Activated T-cell treated with anti-CD3 and anti-CD28 coated beads for 1 hour (primary cell): ENCODE data around the gene PLCL2.

Experiments
- DNase-seq: peaks from one replicate; pipeline ENCODE4 v3.0.0-alpha.2; 2020; ENCODE audit warnings: low read depth

Gene PLCL2

GRCh38 chr3:17044855-17045254 lies 160.1 kb downstream of the PLCL2 start:
- no peak for DNase-seq

- no peak for DNase-seq
Measured at GRCh38 chr3:17045705-17046104, 160.9 kb downstream of the PLCL2 start.

GRCh38 chr3:17046623-17047022 lies 161.9 kb downstream of the PLCL2 start:
- DNase-seq: no peak

- DNase-seq: no peak
Measured at GRCh38 chr3:17047162-17047561, 162.4 kb downstream of the PLCL2 start.

GRCh38 chr3:17047894-17048293 lies 163.1 kb downstream of the PLCL2 start:
- no peak for DNase-seq

- DNase-seq: no peak
Measured at GRCh38 chr3:17050071-17050470, 165.3 kb downstream of the PLCL2 start.

GRCh38 chr3:17050506-17050905 lies 165.8 kb downstream of the PLCL2 start:
- DNase-seq: no peak

- no peak for DNase-seq
Measured at GRCh38 chr3:17052363-17052762, 167.6 kb downstream of the PLCL2 start.

GRCh38 chr3:17054301-17054981 lies 169.7 kb downstream of the PLCL2 start:
- DNase-seq: no peak

- no peak for DNase-seq
Measured at GRCh38 chr3:17054982-17055343, 170.2 kb downstream of the PLCL2 start.

- DNase-seq: no peak
Measured at GRCh38 chr3:17055374-17056276, 170.9 kb downstream of the PLCL2 start.

GRCh38 chr3:17057321-17057720 lies 172.6 kb downstream of the PLCL2 start:
- DNase-seq: no peak

- DNase-seq: no peak
Measured at GRCh38 chr3:17059989-17060550, 175.3 kb downstream of the PLCL2 start.

GRCh38 chr3:17061005-17061404 lies 176.2 kb downstream of the PLCL2 start:
- no peak for DNase-seq

GRCh38 chr3:17062736-17063135 lies 178.0 kb downstream of the PLCL2 start:
- DNase-seq: no peak

GRCh38 chr3:17063596-17063995 lies 178.8 kb downstream of the PLCL2 start:
- DNase-seq: no peak

- DNase-seq: no peak
Measured at GRCh38 chr3:17065315-17065714, 180.6 kb downstream of the PLCL2 start.

GRCh38 chr3:17065881-17066280 lies 181.1 kb downstream of the PLCL2 start:
- no peak for DNase-seq

- DNase-seq: no peak
Measured at GRCh38 chr3:17069754-17070153, 185.0 kb downstream of the PLCL2 start.

- DNase-seq: no peak
Measured at GRCh38 chr3:17070161-17070959, 185.6 kb downstream of the PLCL2 start.

- DNase-seq: no peak
Measured at GRCh38 chr3:17074559-17074958, 189.8 kb downstream of the PLCL2 start.

- DNase-seq: no peak
Measured at GRCh38 chr3:17075358-17075757, 190.6 kb downstream of the PLCL2 start.
